Transverse colon (tissue), 3 donors: Measurements from ENCODE around the gene LRRC18.

Source experiments
- POLR2A ChIP-seq: fragments of 450-650 bp; IDR thresholded peaks from one replicate; pipeline ENCODE4 v1.6.1; 2016; ENCODE audit warnings: antibody characterized with exemption, mild to moderate bottlenecking, moderate library complexity
- TF ChIP-seq, protein P1 (sequence below), 5 experiments: fragments of 200-600 bp in 3 of 5; fragments of 450-650 bp in 2 of 5; sonication (generic) in 3 of 5; IDR thresholded peaks; 1 replicate in 2 of 5; 2 replicates in 3 of 5; pipeline ENCODE4 v1.5.1; 2016 to 2017; ENCODE audit warnings: antibody characterized with exemption in 5 of 5, inconsistent platforms in 3 of 5, mild to moderate bottlenecking in 2 of 5, moderate library complexity in 1 of 5

- TF ChIP-seq, protein P1, sequence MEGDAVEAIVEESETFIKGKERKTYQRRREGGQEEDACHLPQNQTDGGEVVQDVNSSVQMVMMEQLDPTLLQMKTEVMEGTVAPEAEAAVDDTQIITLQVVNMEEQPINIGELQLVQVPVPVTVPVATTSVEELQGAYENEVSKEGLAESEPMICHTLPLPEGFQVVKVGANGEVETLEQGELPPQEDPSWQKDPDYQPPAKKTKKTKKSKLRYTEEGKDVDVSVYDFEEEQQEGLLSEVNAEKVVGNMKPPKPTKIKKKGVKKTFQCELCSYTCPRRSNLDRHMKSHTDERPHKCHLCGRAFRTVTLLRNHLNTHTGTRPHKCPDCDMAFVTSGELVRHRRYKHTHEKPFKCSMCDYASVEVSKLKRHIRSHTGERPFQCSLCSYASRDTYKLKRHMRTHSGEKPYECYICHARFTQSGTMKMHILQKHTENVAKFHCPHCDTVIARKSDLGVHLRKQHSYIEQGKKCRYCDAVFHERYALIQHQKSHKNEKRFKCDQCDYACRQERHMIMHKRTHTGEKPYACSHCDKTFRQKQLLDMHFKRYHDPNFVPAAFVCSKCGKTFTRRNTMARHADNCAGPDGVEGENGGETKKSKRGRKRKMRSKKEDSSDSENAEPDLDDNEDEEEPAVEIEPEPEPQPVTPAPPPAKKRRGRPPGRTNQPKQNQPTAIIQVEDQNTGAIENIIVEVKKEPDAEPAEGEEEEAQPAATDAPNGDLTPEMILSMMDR (IDR thresholded peaks at IDR 0.05) = no peak
- TF ChIP-seq POLR2A = no peak
These were observed 1.4 kb downstream of the LRRC18 start for GRCh38 chr10:48938281-48938680.
